Activated CD4-positive, CD25-positive, alpha-beta regulatory T cell treated with anti-CD3 and anti-CD28 coated beads, Interleukin-2, amount 50 U/mL, for 16 hours (primary cell): Measurements from ENCODE around the gene DDX27.

ENCODE experiments used
- DNase-seq: peaks from one replicate; pipeline ENCODE4 v3.0.0-alpha.2; 2020; ENCODE audit warnings: low read depth, low spot score

DDX27 gene

GRCh38 chr20:49278036-49278817 is 59.0 kb downstream of the DDX27 start, which contains the start of gene ZNFX1:
ZNFX1 (minus strand) TSS chr20:49278057; CDS start chr20:49275839, 2,218 bp downstream.
- peak; percentile 98 for DNase-seq

GRCh38 chr20:49278818-49279676 is 59.8 kb downstream of the DDX27 start:
- DNase-seq, result no peak

- DNase-seq, result no peak
Observed at GRCh38 chr20:49279677-49280462, 60.7 kb downstream of the DDX27 start.

GRCh38 chr20:49280463-49281058 is 61.3 kb downstream of the DDX27 start:
- no peak for DNase-seq

GRCh38 chr20:49281059-49281912 is 62.1 kb downstream of the DDX27 start:
- no peak for DNase-seq

- DNase-seq, result no peak
Observed at GRCh38 chr20:49281913-49282467, 62.8 kb downstream of the DDX27 start.

- no peak for DNase-seq
Observed at GRCh38 chr20:49282584-49283171, 63.5 kb downstream of the DDX27 start.

- DNase-seq, result no peak
Observed at GRCh38 chr20:49283176-49283702, 64.0 kb downstream of the DDX27 start.

- DNase-seq, result no peak
Observed at GRCh38 chr20:49283703-49284625, 64.7 kb downstream of the DDX27 start.

- no peak for DNase-seq
Observed at GRCh38 chr20:49284818-49285217, 65.6 kb downstream of the DDX27 start.

GRCh38 chr20:49285233-49285668 is 66.0 kb downstream of the DDX27 start:
- DNase-seq, result no peak

GRCh38 chr20:49285813-49286494 is 66.7 kb downstream of the DDX27 start:
- DNase-seq, result no peak

- no peak for DNase-seq
Observed at GRCh38 chr20:49286689-49287551, 67.7 kb downstream of the DDX27 start.

- DNase-seq, result no peak
Observed at GRCh38 chr20:49287555-49288249, 68.5 kb downstream of the DDX27 start.

GRCh38 chr20:49288250-49288751 is 69.1 kb downstream of the DDX27 start:
- DNase-seq, result no peak
